Measurements from ENCODE around the gene RRAS2.

The RRAS2 gene

DNA sequence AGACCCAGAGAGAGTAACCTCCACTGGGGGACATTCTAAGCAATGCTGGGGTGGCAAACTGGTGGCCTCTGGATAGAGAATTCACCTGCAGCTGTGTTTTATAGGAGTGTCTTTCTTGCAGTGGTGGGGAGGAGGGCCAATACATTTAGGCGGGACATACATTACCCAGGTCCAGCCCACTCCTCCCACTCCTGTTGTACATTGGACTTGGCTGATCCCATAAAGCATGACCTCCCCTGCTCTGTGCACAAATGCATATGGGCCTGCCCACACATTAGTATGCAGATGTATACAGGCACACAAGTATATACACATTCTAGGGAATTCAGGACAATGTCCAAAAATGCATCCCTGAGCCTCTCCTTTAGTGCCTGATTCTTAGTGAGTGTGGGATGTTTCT, 99.1 kb downstream of the RRAS2 start:
- no peak for TF ChIP-seq CTCF (IDR thresholded peaks at IDR 0.05; ENCODE audit: low read depth, low read length, missing control alignments)
- no peak for DNase-seq (ENCODE audit: low read depth)
- H3K4me3 ChIP-seq (ENCODE audit: low read depth, low read length): no peak overlapping the region
- in situ Hi-C loops (cut with HindIII; ENCODE audit: low sequenced_read_pairs): no loop called here

GRCh38 chr11:14259186-14259784, 99.7 kb downstream of the RRAS2 start:
- TF ChIP-seq CTCF (IDR thresholded peaks at IDR 0.05; ENCODE audit: low read depth, low read length, missing control alignments): no peak
- in situ Hi-C loops (cut with HindIII; ENCODE audit: low sequenced_read_pairs): no loop called here
- H3K4me3 ChIP-seq (ENCODE audit: low read depth, low read length): no peak overlapping the region
- no peak for DNase-seq (ENCODE audit: low read depth)

- no peak for DNase-seq (ENCODE audit: low read depth)
- in situ Hi-C loops (cut with HindIII; ENCODE audit: low sequenced_read_pairs): no loop called here
- TF ChIP-seq CTCF (IDR thresholded peaks at IDR 0.05; ENCODE audit: low read depth, low read length, missing control alignments): no peak
- no peak overlapping the region for H3K4me3 ChIP-seq (ENCODE audit: low read depth, low read length)
Measured at GRCh38 chr11:14258221-14258935, 100.6 kb downstream of the RRAS2 start.

- TF ChIP-seq CTCF (IDR thresholded peaks at IDR 0.05; ENCODE audit: low read depth, low read length, missing control alignments): no peak
- no peak overlapping the region for H3K4me3 ChIP-seq (ENCODE audit: low read depth, low read length)
- no peak for DNase-seq (ENCODE audit: low read depth)
- in situ Hi-C loops (cut with HindIII; ENCODE audit: low sequenced_read_pairs): no loop called here
Measured at GRCh38 chr11:14255238-14255534, 103.8 kb downstream of the RRAS2 start.

- no peak for TF ChIP-seq CTCF (IDR thresholded peaks at IDR 0.05; ENCODE audit: low read depth, low read length, missing control alignments)
- no peak for DNase-seq (ENCODE audit: low read depth)
- no peak overlapping the region for H3K4me3 ChIP-seq (ENCODE audit: low read depth, low read length)
- in situ Hi-C loops (cut with HindIII; ENCODE audit: low sequenced_read_pairs): no loop called here
Measured at GRCh38 chr11:14254533-14255237, 104.3 kb downstream of the RRAS2 start.

DNA sequence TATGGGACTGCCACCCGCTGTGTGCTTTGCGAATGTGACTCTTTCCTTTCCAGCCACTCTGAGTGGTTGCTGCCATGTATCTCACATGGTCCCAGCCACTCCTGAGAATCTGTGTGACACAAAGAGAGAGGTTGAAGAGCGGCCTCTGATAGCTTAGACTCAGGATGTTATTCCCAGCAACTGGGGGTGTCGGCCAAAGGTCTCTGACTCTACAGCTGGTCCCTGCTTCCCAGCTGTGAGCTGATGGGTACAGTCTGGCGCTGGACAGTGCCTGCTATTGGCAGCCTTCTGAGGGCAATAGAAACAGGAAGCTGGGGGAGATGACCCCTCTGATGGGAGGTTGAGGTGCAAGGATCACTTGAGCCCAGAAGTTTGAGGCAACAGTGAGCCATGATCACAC, 105.1 kb downstream of the RRAS2 start:
- no peak overlapping the region for H3K4me3 ChIP-seq (ENCODE audit: low read depth, low read length)
- in situ Hi-C loops (cut with HindIII; ENCODE audit: low sequenced_read_pairs): no loop called here
- no peak for TF ChIP-seq CTCF (IDR thresholded peaks at IDR 0.05; ENCODE audit: low read depth, low read length, missing control alignments)
- DNase-seq (ENCODE audit: low read depth): no peak
